Omental fat pad (tissue), 4 donors: ENCODE results near the gene POLR3B. TPM values are rescaled to one million over a fixed set of nuclear protein-coding genes. Genes with fewer than 3 reads are reported as not detected.

Experiments used
- ATAC-seq: fragments of 150-250 bp; one replicate; pipeline ENCODE4 v1.9.1; 2016; ENCODE audit warnings: mild to moderate bottlenecking, moderate library complexity; ENCODE audit not compliant: low FRiP score
- DNase-seq: peaks from one replicate; pipeline ENCODE4 v3.0.0-alpha.2; 2019; ENCODE audit warnings: low spot score
- CTCF ChIP-seq, 3 donors: fragments of 450-650 bp; IDR thresholded peaks; one replicate each; pipeline ENCODE4 v1.5.1; 2016 to 2017; ENCODE audit warnings: antibody characterized with exemption in 3 of 3, mild to moderate bottlenecking in 3 of 3, moderate library complexity in 2 of 3
- total RNA-seq, 4 donors: library from RNA; depleted of rRNA; stranded (reverse); fragments of >200 nt; gene quantifications; one replicate each; pipeline ENCODE4 v1.1.0, GENCODE V29; 2016

The POLR3B gene
- total RNA-seq, 4 donors from 2014 or later = 7.1 to 10.9 (median 8.4) TPM

GRCh38 chr12:106425061-106425702 is 67.6 kb downstream of the POLR3B start:
- DNase-seq = no peak
- TF ChIP-seq CTCF (IDR thresholded peaks at IDR 0.05) = no peak
- no peak for ATAC-seq

- ATAC-seq = no peak
Measured at GRCh38 chr12:106427917-106428316, 70.4 kb downstream of the POLR3B start.

DNA sequence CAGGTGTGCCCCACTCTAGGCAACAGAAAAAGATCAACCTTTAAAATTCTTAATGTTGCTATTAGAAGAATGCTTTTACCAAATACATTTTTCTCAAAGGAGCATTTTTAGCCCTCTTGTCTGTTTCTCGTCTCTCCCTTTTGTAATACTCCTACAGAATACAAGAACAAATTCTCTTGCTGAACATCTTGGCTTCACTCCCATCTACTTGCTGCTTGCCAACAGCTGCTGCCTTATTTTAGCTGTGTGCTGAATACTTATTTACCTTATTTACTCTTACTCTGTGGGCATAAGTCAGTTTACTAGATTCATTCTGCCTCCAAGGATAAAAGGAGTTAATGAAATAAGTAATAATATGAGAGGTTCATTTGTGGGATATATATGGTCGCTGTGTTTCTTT is 70.8 kb downstream of the POLR3B start:
- no peak for TF ChIP-seq CTCF (IDR thresholded peaks at IDR 0.05)
- no peak for DNase-seq

More at GRCh38 chr12:106427917-106428316, 70.4 kb downstream of the POLR3B start:
- no peak for TF ChIP-seq CTCF (IDR thresholded peaks at IDR 0.05)
- no peak for DNase-seq

DNA sequence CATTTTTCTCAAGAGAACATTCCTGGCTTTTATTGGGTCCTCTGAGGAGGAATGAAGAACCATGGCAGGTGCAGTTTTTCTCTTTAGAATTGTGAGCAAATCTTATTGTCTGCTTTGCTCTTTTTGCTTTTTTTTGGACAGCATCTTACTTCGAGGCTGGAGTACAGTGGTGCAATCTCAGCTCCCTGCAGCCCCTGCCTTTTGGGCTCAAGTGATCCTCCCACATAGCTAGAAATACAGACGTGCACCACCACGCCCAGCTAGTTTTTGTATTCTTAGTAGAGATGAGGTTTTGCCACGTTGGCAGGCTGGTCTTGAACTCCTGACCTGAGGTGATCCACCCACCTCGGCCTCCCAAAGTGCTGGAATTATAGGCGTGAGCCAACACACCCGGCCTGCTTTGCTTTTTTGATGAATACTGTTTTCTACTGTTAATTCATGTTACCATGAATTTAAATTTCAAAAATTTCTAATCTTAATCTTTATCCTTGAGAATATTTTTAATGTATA is 71.5 kb downstream of the POLR3B start:
- DNase-seq (no peak), ATAC-seq (peak; percentile 42)
- no peak for TF ChIP-seq CTCF (IDR thresholded peaks at IDR 0.05)

More for the DNA sequence above, 70.8 kb downstream of the POLR3B start:
- no peak for ATAC-seq

DNA sequence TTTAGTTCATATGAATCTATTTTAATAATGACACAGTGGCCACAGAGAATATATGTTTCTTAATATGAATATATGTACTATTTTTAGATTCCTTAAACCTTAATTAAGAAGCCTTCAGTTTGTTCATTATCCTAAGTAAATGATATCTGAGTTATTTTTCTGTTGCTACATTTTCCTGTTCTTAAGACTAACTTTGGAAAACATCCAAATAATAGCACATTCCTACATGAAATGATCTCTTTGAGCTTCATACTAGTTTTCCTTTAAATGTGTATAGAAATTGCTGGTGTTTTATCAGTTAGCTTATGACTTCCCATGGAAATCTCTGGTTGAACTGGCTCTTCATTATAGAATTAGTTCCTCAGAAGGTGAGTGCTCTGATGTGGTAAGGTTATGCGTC is 72.1 kb downstream of the POLR3B start:
- DNase-seq (no peak), ATAC-seq (no peak)
- TF ChIP-seq CTCF (IDR thresholded peaks at IDR 0.05) = no peak

DNA sequence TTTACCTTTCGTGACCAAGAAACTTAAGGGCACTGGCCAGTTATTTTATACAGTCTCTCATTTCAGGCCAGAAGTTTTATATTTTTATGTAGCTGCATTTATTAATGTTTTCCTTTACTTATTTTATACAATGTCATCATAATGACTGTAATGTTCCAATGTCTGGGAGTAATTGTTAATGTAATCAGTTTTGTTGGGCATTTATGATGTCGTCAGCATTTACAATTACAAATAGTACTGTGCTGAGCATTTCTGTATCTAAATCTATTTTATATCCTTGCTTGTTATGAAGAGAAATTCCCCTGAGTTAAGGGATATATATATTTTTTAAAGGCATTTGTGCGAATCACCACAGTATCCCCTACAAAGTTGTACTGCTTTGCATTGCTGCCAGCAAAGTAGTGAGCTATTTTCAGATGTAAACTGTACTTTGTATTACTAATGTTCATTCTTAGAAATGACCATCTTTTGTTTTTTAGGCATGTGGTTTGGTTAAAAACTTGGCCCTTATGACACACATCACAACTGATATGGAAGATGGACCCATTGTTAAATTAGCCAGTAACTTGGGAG is 74.4 kb downstream of the POLR3B start:
- TF ChIP-seq CTCF (IDR thresholded peaks at IDR 0.05) = no peak
- no peak for ATAC-seq
- no peak for DNase-seq

- no peak for ATAC-seq
- no peak for DNase-seq
- TF ChIP-seq CTCF (IDR thresholded peaks at IDR 0.05) = no peak
Measured at GRCh38 chr12:106433055-106433454, 75.5 kb downstream of the POLR3B start.
